ENCODE results near the gene MYRIP. TPM values are rescaled to one million over a fixed set of nuclear protein-coding genes. Genes with fewer than 3 reads are reported as not detected.

The MYRIP gene
- total RNA-seq, 4 donors from 2014 or later: 2.4 to 9.8 (median 4.4) TPM

DNA sequence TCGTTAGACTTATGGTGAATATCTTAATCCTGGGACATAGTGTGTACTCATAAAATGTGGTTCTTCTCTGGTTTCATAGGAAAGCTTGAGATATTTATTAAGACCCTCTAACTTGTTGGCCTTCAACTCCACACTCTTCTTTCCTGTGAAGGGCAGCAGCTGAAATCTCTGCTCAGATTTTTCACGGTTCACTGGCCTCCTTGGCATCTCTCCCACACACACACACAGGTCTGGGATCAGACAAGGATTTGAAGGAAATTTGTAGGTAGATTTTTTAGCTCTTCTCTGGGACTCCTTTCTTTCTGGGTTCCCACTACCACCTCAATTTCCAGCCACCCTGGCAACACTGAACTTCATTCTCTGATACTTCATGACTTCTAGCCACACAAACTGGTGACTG is 70.2 kb downstream of the MYRIP start:
- TF ChIP-seq, protein P1, sequence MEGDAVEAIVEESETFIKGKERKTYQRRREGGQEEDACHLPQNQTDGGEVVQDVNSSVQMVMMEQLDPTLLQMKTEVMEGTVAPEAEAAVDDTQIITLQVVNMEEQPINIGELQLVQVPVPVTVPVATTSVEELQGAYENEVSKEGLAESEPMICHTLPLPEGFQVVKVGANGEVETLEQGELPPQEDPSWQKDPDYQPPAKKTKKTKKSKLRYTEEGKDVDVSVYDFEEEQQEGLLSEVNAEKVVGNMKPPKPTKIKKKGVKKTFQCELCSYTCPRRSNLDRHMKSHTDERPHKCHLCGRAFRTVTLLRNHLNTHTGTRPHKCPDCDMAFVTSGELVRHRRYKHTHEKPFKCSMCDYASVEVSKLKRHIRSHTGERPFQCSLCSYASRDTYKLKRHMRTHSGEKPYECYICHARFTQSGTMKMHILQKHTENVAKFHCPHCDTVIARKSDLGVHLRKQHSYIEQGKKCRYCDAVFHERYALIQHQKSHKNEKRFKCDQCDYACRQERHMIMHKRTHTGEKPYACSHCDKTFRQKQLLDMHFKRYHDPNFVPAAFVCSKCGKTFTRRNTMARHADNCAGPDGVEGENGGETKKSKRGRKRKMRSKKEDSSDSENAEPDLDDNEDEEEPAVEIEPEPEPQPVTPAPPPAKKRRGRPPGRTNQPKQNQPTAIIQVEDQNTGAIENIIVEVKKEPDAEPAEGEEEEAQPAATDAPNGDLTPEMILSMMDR (IDR thresholded peaks at IDR 0.05; ENCODE audit: low read depth): no peak

GRCh38 chr3:39882111-39882510 is 72.7 kb downstream of the MYRIP start:
- TF ChIP-seq, protein P1 (IDR thresholded peaks at IDR 0.05; ENCODE audit: low read depth): no peak

- TF ChIP-seq, protein P1 (IDR thresholded peaks at IDR 0.05; ENCODE audit: low read depth): no peak
Observed at GRCh38 chr3:39892068-39892467, 82.7 kb downstream of the MYRIP start.

DNA sequence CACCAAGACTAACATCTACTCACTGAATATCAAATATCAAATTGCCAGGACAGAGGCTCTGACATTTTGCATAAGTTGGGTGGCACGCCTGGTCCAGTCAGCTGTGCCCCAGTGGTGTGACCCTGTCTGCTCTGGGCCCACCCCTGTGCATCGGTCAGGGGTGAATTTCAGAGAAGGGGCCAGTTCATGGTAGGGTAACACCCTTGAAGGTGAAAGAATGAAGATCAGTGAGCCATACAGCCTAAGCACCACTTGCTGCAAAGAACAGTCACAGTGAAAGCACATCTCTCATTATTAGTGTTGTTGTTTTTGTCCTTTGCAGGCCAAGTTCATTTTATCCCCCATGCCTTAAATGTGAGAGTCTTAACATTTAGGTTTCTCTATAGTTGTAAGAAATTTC is 86.8 kb downstream of the MYRIP start:
- TF ChIP-seq, protein P1 (IDR thresholded peaks at IDR 0.05; ENCODE audit: low read depth): no peak

GRCh38 chr3:39900462-39901002 is 91.1 kb downstream of the MYRIP start:
- TF ChIP-seq, protein P1 (IDR thresholded peaks at IDR 0.05; ENCODE audit: low read depth): no peak

DNA sequence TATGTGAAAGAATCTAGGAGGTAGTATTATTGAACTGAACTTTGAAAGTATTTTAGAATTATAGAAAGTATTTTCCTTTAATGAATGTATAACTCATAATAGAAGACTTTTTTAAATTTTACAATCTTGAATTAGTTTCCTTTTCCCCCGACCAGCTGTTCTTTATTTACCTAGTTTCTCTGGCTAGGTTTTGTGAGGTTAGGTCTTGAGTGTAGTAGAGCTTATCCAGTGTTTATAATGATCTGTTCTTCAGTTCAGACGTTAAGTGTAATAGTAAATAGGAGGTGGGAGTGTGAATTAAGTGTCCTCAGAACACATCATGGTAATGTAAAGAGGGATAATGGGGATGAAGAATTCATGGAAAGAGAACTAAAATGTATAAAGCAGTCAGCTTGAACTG is 93.8 kb downstream of the MYRIP start:
- TF ChIP-seq, protein P1 (IDR thresholded peaks at IDR 0.05; ENCODE audit: low read depth): no peak

DNA sequence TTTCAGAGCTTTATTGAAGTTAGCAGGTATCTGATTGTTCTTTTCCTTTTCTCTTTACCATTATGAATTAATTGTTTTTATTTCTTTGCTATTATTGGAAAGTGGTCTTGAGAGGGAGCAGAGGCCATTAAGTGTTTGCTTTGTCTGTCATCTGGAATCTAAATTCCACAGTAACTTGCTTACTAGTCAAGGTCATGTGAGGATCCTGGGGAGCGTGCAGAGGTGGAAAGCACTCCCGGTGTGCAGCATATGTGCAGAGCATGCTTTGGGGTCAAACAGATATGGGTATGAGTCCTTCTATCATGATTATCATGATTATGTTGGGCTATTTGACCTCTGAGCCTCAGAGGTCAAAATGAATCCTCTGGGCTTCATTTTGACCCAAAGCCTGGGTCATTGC is 96.4 kb downstream of the MYRIP start:
- TF ChIP-seq, protein P1 (IDR thresholded peaks at IDR 0.05; ENCODE audit: low read depth): no peak
